ENCODE data around the gene MED13.

GRCh38 chr17:62062944-62063343 is 2.1 kb downstream of the MED13 start:
- TF ChIP-seq CTCF (IDR thresholded peaks at IDR 0.05), result no peak
- TF ChIP-seq KDM1A (IDR thresholded peaks at IDR 0.05; ENCODE audit: low read depth), result no peak
- TF ChIP-seq NPAS2 (CRISPR knock-in tag; IDR thresholded peaks at IDR 0.05; ENCODE audit: borderline replicate concordance), result no peak
- TF ChIP-seq RAD21 (conservative IDR thresholded peaks at IDR 0.05 in 1 of 2, IDR thresholded peaks at IDR 0.05 in 1 of 2), result no peak
- TF ChIP-seq RNF2 (IDR thresholded peaks at IDR 0.05; ENCODE audit: borderline replicate concordance, low read depth), result no peak

All from A549 (cell line).